HS-27A (cell line): ENCODE data around the gene NRAP.

ENCODE experiments used
- DNase-seq: peaks from one replicate; pipeline ENCODE4 v3.0.0-alpha.2; 2012; ENCODE audit warnings: low read depth, missing footprints

NRAP gene

GRCh38 chr10:113560071-113560470 is 103.8 kb downstream of the NRAP start:
- DNase-seq = no peak

- DNase-seq = no peak
Measured at GRCh38 chr10:113557903-113558321, 105.9 kb downstream of the NRAP start.

- DNase-seq = no peak
Measured at GRCh38 chr10:113557424-113557862, 106.4 kb downstream of the NRAP start.

GRCh38 chr10:113555751-113556150 is 108.1 kb downstream of the NRAP start:
- no peak for DNase-seq

- DNase-seq = no peak
Measured at GRCh38 chr10:113555245-113555644, 108.6 kb downstream of the NRAP start.

GRCh38 chr10:113554214-113554613 is 109.6 kb downstream of the NRAP start:
- DNase-seq = no peak

- no peak for DNase-seq
Measured at GRCh38 chr10:113553149-113553548, 110.7 kb downstream of the NRAP start.

GRCh38 chr10:113552701-113553100 is 111.1 kb downstream of the NRAP start, which contains the start of gene HABP2:
Gene HABP2 (plus strand): TSS chr10:113553053. CDS start chr10:113553122, 69 bp downstream.
- DNase-seq = no peak

GRCh38 chr10:113552014-113552413 is 111.8 kb downstream of the NRAP start:
- DNase-seq = no peak

- DNase-seq = no peak
Measured at GRCh38 chr10:113550365-113550764, 113.5 kb downstream of the NRAP start.

- no peak for DNase-seq
Measured at GRCh38 chr10:113549856-113550255, 114.0 kb downstream of the NRAP start.

GRCh38 chr10:113547426-113547825 is 116.4 kb downstream of the NRAP start:
- no peak for DNase-seq

- no peak for DNase-seq
Measured at GRCh38 chr10:113544392-113544791, 119.4 kb downstream of the NRAP start.

GRCh38 chr10:113543107-113543955 is 120.5 kb downstream of the NRAP start:
- no peak for DNase-seq

GRCh38 chr10:113541549-113541927 is 122.3 kb downstream of the NRAP start:
- no peak for DNase-seq

GRCh38 chr10:113540845-113541548 is 122.8 kb downstream of the NRAP start:
- DNase-seq = no peak

- DNase-seq = no peak
Measured at GRCh38 chr10:113539789-113540188, 124.1 kb downstream of the NRAP start.
